Endothelial cell of umbilical vein (primary cell): ENCODE data around the gene SPG21. TPM values are rescaled to one million over a fixed set of nuclear protein-coding genes. Genes with fewer than 3 reads are reported as not detected.

Experiments used
- BruUV-seq: library from RNA; stranded (reverse); fragments of 400-500 nt; replicated peaks from 2 replicates; lab custom pipeline; 2021; lab: Mats Ljungman, UMichigan
- CTCF ChIA-PET: fragments of 300-600, 350-600 bp; sonication (Branson Sonifier 250); formaldehyde crosslinking; loops from one replicate; lab custom pipeline; 2021; ENCODE audit warnings: antibody characterized with exemption, inconsistent platforms; lab: Charles Lee
- POLR2A ChIA-PET: fragments of 300-600, 350-600 bp; sonication (Branson Sonifier 250); formaldehyde crosslinking; loops from one replicate; lab custom pipeline; 2021; ENCODE audit warnings: antibody characterized with exemption, inconsistent platforms; lab: Charles Lee
- DNase-seq: peaks from one replicate; pipeline ENCODE4 v3.0.0-alpha.2; 2011; ENCODE audit warnings: low read depth, low spot score
- FAIRE-seq: peaks from 2 replicates; lab custom pipeline; 2011; peaks lifted over from hg19 to GRCh38; lab: Jason Lieb, UNC
- H2AFZ ChIP-seq: 2 replicates; pipeline ENCODE4 v1.6.0; 2012; ENCODE audit warnings: low read depth, low read length, control low read depth, inconsistent platforms
- H3K27ac ChIP-seq: 2 replicates; pipeline ENCODE4 v1.5.1; 2011; ENCODE audit warnings: low read depth, mild to moderate bottlenecking, control low read depth, low read length, moderate library complexity; ENCODE audit not compliant: insufficient read depth
- H3K27me3 ChIP-seq, 2 experiments: 2 replicates each; pipeline versions ENCODE4 v1.6.0 to v1.6.1; 2011; ENCODE audit warnings: low read length in 2 of 2, mixed read lengths in 1 of 2; ENCODE audit not compliant: control insufficient read depth in 2 of 2, insufficient read depth in 2 of 2
- H3K36me3 ChIP-seq, 2 experiments: 2 replicates in 1 of 2; 3 replicates in 1 of 2; pipeline ENCODE4 v1.5.1; 2011; ENCODE audit warnings: low read length in 2 of 2, mild to moderate bottlenecking in 1 of 2, moderate library complexity in 1 of 2; ENCODE audit not compliant: control insufficient read depth in 2 of 2, insufficient read depth in 2 of 2; ENCODE audit errors: extremely low read depth in 1 of 2
- H3K4me1 ChIP-seq: 3 replicates; pipeline ENCODE4 v1.5.1; 2011; ENCODE audit warnings: mild to moderate bottlenecking, low read length; ENCODE audit not compliant: control insufficient read depth, insufficient read depth; ENCODE audit errors: extremely low read depth
- H3K4me2 ChIP-seq: 2 replicates; pipeline ENCODE4 v1.6.1; 2011; ENCODE audit warnings: low read length, control low read depth, mixed read lengths; ENCODE audit not compliant: insufficient read depth
- H3K4me3 ChIP-seq, 3 experiments: fragments of 200-600 bp in 1 of 3; sonication (generic), shearing (Covaris generic) in 1 of 3; replicated peaks in 1 of 3; 2 replicates each; pipeline ENCODE4 v1.5.1; 2011 to 2016; ENCODE audit warnings: control low read depth in 3 of 3, low read length in 3 of 3, mild to moderate bottlenecking in 2 of 3, inconsistent platforms in 1 of 3, low read depth in 1 of 3, moderate library complexity in 1 of 3; ENCODE audit not compliant: insufficient read depth in 1 of 3
- H3K79me2 ChIP-seq: 2 replicates; pipeline ENCODE4 v1.6.0; 2012; ENCODE audit warnings: low read length, inconsistent platforms; ENCODE audit not compliant: control insufficient read depth, insufficient read depth
- H3K9ac ChIP-seq: replicated peaks from 2 replicates; pipeline ENCODE3; 2011; ENCODE audit warnings: low read length, control low read depth; ENCODE audit not compliant: insufficient read depth; ENCODE audit errors: extremely low read depth
- H3K9me1 ChIP-seq: replicated peaks from 3 replicates; pipeline ENCODE4 v1.6.0; 2011; ENCODE audit warnings: mild to moderate bottlenecking, low read length; ENCODE audit not compliant: control insufficient read depth, insufficient read depth; ENCODE audit errors: extremely low read depth
- H3K9me3 ChIP-seq: replicated peaks from 2 replicates; pipeline ENCODE4 v1.5.1; 2012; ENCODE audit warnings: low read length, inconsistent platforms; ENCODE audit not compliant: control insufficient read depth, insufficient read depth
- H4K20me1 ChIP-seq: replicated peaks from 2 replicates; pipeline ENCODE3; 2011; ENCODE audit warnings: mild to moderate bottlenecking, low read length; ENCODE audit not compliant: control insufficient read depth, insufficient read depth; ENCODE audit errors: extremely low read depth
- CTCF ChIP-seq, 2 donors: IDR thresholded peaks; 1 replicate in 1 of 2; 2 replicates in 1 of 2; pipeline ENCODE4 v1.5.1; 2011; ENCODE audit warnings: low read length in 2 of 2, mild to moderate bottlenecking in 2 of 2, moderate library complexity in 2 of 2, control low read depth in 1 of 2, inconsistent platforms in 1 of 2, low read depth in 1 of 2; ENCODE audit not compliant: insufficient read depth in 1 of 2; ENCODE audit errors: extremely low read depth in 1 of 2
- EZH2 ChIP-seq: IDR thresholded peaks from 2 replicates; pipeline ENCODE4 v1.6.1; 2012; ENCODE audit warnings: borderline replicate concordance, low read depth, mild to moderate bottlenecking, moderate library complexity, low read length, inconsistent platforms; ENCODE audit not compliant: severe bottlenecking
- FOS ChIP-seq: IDR thresholded peaks from 2 replicates; pipeline ENCODE4 v1.6.1; 2011; ENCODE audit warnings: mild to moderate bottlenecking, low read length, moderate library complexity, borderline replicate concordance; ENCODE audit not compliant: insufficient read depth
- GATA2 ChIP-seq: IDR thresholded peaks from 2 replicates; pipeline ENCODE4 v1.7.0; 2011; ENCODE audit warnings: low read depth, mild to moderate bottlenecking, moderate library complexity, mixed read lengths, low read length; ENCODE audit not compliant: insufficient read length, insufficient read depth
- JUN ChIP-seq: IDR thresholded peaks from 2 replicates; pipeline ENCODE4 v1.6.1; 2011; ENCODE audit warnings: borderline replicate concordance, low read depth; ENCODE audit not compliant: insufficient read length, insufficient read depth
- MAX ChIP-seq: IDR thresholded peaks from 2 replicates; pipeline ENCODE4 v1.6.1; 2011; ENCODE audit not compliant: insufficient read depth, insufficient read length
- MYC ChIP-seq: IDR thresholded peaks from one replicate; pipeline ENCODE4 v1.6.1; 2011; ENCODE audit warnings: mild to moderate bottlenecking, low read depth, low read length
- POLR2A ChIP-seq: IDR thresholded peaks from 2 replicates; pipeline ENCODE4 v1.6.1; 2012; ENCODE audit warnings: low read depth, mild to moderate bottlenecking, control low read depth, low read length
- POLR2AphosphoS5 ChIP-seq: IDR thresholded peaks from 2 replicates; pipeline ENCODE4 v1.6.1; 2012; ENCODE audit warnings: low read depth, mild to moderate bottlenecking, control low read depth, low read length, moderate library complexity; ENCODE audit not compliant: insufficient read depth
- dilution Hi-C: fragments of 300-500 bp; cut with MboI; formaldehyde crosslinking; loops from one replicate; pipeline ENCODE4 v1.15.0; 2019; ENCODE audit warnings: low sequenced_read_pairs; ENCODE audit not compliant: extremely low pct_ligation_motif_present
- intact Hi-C: fragments of 100-400 bp; cut with micrococcal nuclease; formaldehyde crosslinking; loops from one replicate; pipeline ENCODE4 v1.10.0; 2022
- polyA plus RNA-seq, 4 experiments: library from polyadenylated mRNA; depleted of rRNA in 3 of 4; stranded (reverse) in 3 of 4; unstranded in 1 of 4; fragments of >200 nt; gene quantifications; 2 replicates each; pipeline versions ENCODE4 v1.2.1 to v1.2.3, GENCODE V29; 2011 to 2012; ENCODE audit warnings: missing spikeins in 1 of 4
- total RNA-seq: library from RNA; stranded (reverse); gene quantifications from 2 replicates; pipeline ENCODE4 v1.2.3, GENCODE V29; 2021

Gene SPG21
- total and polyA plus RNA-seq, 2 donors (not counting 3 experiments of a cell fraction or from before 2014, with no cell fraction given) = 70.2 to 82.5 TPM

GRCh38 chr15:64923546-64923945 lies 66.2 kb downstream of the SPG21 start:
- Histone ChIP-seq H3K79me2 (no peaks in the 10 kb centered on the region), H3K9me1 (no peaks in the 10 kb centered on the region), H4K20me1 (no peaks in the 10 kb centered on the region), H3K4me1 (no peaks in the 10 kb centered on the region), H3K9ac (no peak overlapping the region), H3K27ac (no peak overlapping the region), H3K27me3 (no peaks in the 10 kb centered on the region), H2AFZ (no peak overlapping the region), H3K36me3 (no peaks in the 10 kb centered on the region), H3K9me3 (no peaks in the 10 kb centered on the region), H3K4me2 (no peak overlapping the region), H3K4me3 (no peak overlapping the region)
- ChIA-PET POLR2A (no interaction called here), CTCF (no interaction called here)
- dilution Hi-C loops = no loop called here
- FAIRE-seq = no peak
- BruUV-seq = no TSS peak
- TF ChIP-seq FOS = no peak
- no peak for TF ChIP-seq JUN
- no peak for TF ChIP-seq EZH2
- no peak for TF ChIP-seq MAX
- TF ChIP-seq CTCF (IDR thresholded peaks at IDR 0.05; ENCODE audit: extremely low read depth in 1 of 2, insufficient read depth in 1 of 2, low read depth in 1 of 2, low read length in 2 of 2) = no peak
- no peak for TF ChIP-seq GATA2
- no peak for TF ChIP-seq MYC
- TF ChIP-seq POLR2A = no peak
- no peak for TF ChIP-seq POLR2AphosphoS5
- DNase-seq = no peak
- intact Hi-C loops = no loop called here
